Muscle of leg (tissue), 11 donors: Measurements from ENCODE around the gene NATD1. TPM values are rescaled to one million over a fixed set of nuclear protein-coding genes. Genes with fewer than 3 reads are reported as not detected.
A peak's percentile ranks its signal among the peaks of the same experiment; 100 is the strongest.

Source experiments
- DNase-seq: peaks from one replicate; pipeline ENCODE4 v3.0.0; 2013
- H3K27ac ChIP-seq: one replicate; pipeline ENCODE4 v1.5.1; 2013; ENCODE audit warnings: mild to moderate bottlenecking, low read length, control low read depth
- H3K27me3 ChIP-seq: one replicate; pipeline ENCODE4 v1.6.1; 2013; ENCODE audit warnings: low read length; ENCODE audit not compliant: control insufficient read depth, insufficient read depth
- H3K36me3 ChIP-seq: one replicate; pipeline ENCODE4 v1.6.1; 2013; ENCODE audit warnings: low read length; ENCODE audit not compliant: control insufficient read depth, insufficient read depth
- H3K4me1 ChIP-seq: one replicate; pipeline ENCODE4 v1.6.1; 2013; ENCODE audit warnings: low read length; ENCODE audit not compliant: control insufficient read depth, insufficient read depth
- H3K4me3 ChIP-seq: one replicate; pipeline ENCODE4 v1.5.1; 2013; ENCODE audit warnings: low read length, control low read depth
- H3K9me3 ChIP-seq: replicated peaks from 2 replicates; pipeline ENCODE4 v1.6.1; 2013; ENCODE audit warnings: low read depth, low read length; ENCODE audit not compliant: control insufficient read depth
- WGBS: methylation state at CpG from one replicate; pipeline ENCODE4 v1.1.5; 2013; ENCODE audit warnings: missing lambda C conversion rate; ENCODE audit not compliant: insufficient coverage; 5-methylcytosine and 5-hydroxymethylcytosine counted together
- polyA plus RNA-seq, 8 donors: library from polyadenylated mRNA; unstranded; fragments of 120-200 nt; gene quantifications; one replicate each; pipeline versions ENCODE4 v1.2.1 to v1.2.3, GENCODE V29; 2013; ENCODE audit warnings: inconsistent platforms in 1 of 8, low replicate concordance in 1 of 8; ENCODE audit not compliant: insufficient read length in 8 of 8, insufficient read depth in 1 of 8
- total RNA-seq: library from RNA; stranded (reverse); fragments of 120-200 nt; gene quantifications from one replicate; pipeline ENCODE4 v1.2.4, GENCODE V29; 2013

The NATD1 gene
- total and polyA plus RNA-seq, 9 donors, result 8.7 to 17.2 (median 15.9) TPM

GRCh38 chr17:21245639-21246084, 7.5 kb downstream of the NATD1 start:
- peaks cover 43% of the 10 kb centered on the region for H3K4me1 ChIP-seq
- H3K27ac ChIP-seq, result no peak overlapping the region
- peak; percentile 53 for DNase-seq
- peaks cover 14% of the 10 kb centered on the region for H3K36me3 ChIP-seq
- no peaks in the 10 kb centered on the region for H3K9me3 ChIP-seq
- no peak overlapping the region for H3K4me3 ChIP-seq
- 61% methylated on average over 7 of the region's 9 CpGs for WGBS
- H3K27me3 ChIP-seq, result no peaks in the 10 kb centered on the region

- H3K27me3 ChIP-seq, result no peaks in the 10 kb centered on the region
- peaks cover 37% of the 10 kb centered on the region for H3K4me1 ChIP-seq
- DNase-seq, result no peak
- peaks cover 14% of the 10 kb centered on the region for H3K36me3 ChIP-seq
- 92% methylated on average over 16 of the region's 23 CpGs for WGBS
- H3K27ac ChIP-seq, result no peak overlapping the region
- no peak overlapping the region for H3K4me3 ChIP-seq
- no peaks in the 10 kb centered on the region for H3K9me3 ChIP-seq
Measured at GRCh38 chr17:21243516-21244303, 9.5 kb downstream of the NATD1 start.

GRCh38 chr17:21242780-21243515, 10.3 kb downstream of the NATD1 start:
- WGBS, result 86% methylated on average over 24 of the region's 26 CpGs
- Histone ChIP-seq H3K36me3 (peaks cover 14% of the 10 kb centered on the region), H3K4me1 (peaks cover 37% of the 10 kb centered on the region), H3K4me3 (no peak overlapping the region), H3K9me3 (no peaks in the 10 kb centered on the region), H3K27ac (no peak overlapping the region), H3K27me3 (no peaks in the 10 kb centered on the region)
- no peak for DNase-seq

- 41% methylated on average over 8 of the region's 11 CpGs for WGBS
- Histone ChIP-seq H3K4me1 (peaks cover 37% of the 10 kb centered on the region), H3K36me3 (peaks cover 14% of the 10 kb centered on the region), H3K4me3 (no peak overlapping the region), H3K27ac (no peak overlapping the region), H3K9me3 (no peaks in the 10 kb centered on the region), H3K27me3 (no peaks in the 10 kb centered on the region)
- DNase-seq, result no peak
Measured at GRCh38 chr17:21242026-21242697, 11.0 kb downstream of the NATD1 start.

GRCh38 chr17:21241564-21241963, 11.6 kb downstream of the NATD1 start:
- H3K36me3 ChIP-seq, result peaks cover 14% of the 10 kb centered on the region
- 64% methylated on average over 11 of the region's 11 CpGs for WGBS
- H3K27me3 ChIP-seq, result no peaks in the 10 kb centered on the region
- peaks cover 37% of the 10 kb centered on the region for H3K4me1 ChIP-seq
- no peak overlapping the region for H3K27ac ChIP-seq
- no peak for DNase-seq
- no peaks in the 10 kb centered on the region for H3K9me3 ChIP-seq
- H3K4me3 ChIP-seq, result no peak overlapping the region

GRCh38 chr17:21240369-21241055, 12.7 kb downstream of the NATD1 start:
- Histone ChIP-seq H3K27me3 (no peaks in the 10 kb centered on the region), H3K36me3 (peaks cover 14% of the 10 kb centered on the region), H3K9me3 (no peaks in the 10 kb centered on the region), H3K4me3 (no peak overlapping the region), H3K4me1 (peaks cover 35% of the 10 kb centered on the region), H3K27ac (no peak overlapping the region)
- no peak for DNase-seq
- 61% methylated on average over 16 of the region's 25 CpGs for whole genome bisulfite sequencing

GRCh38 chr17:21239680-21240368, 13.4 kb downstream of the NATD1 start:
- 41% methylated on average over 4 of the region's 12 CpGs for WGBS
- Histone ChIP-seq H3K9me3 (no peaks in the 10 kb centered on the region), H3K4me3 (no peak overlapping the region), H3K27me3 (no peaks in the 10 kb centered on the region), H3K36me3 (peaks cover 14% of the 10 kb centered on the region), H3K27ac (no peak overlapping the region), H3K4me1 (peaks cover 35% of the 10 kb centered on the region)
- no peak for DNase-seq

GRCh38 chr17:21235921-21236320, 17.3 kb downstream of the NATD1 start:
- Histone ChIP-seq H3K27ac (no peak overlapping the region), H3K27me3 (no peaks in the 10 kb centered on the region), H3K36me3 (peaks cover 2% of the 10 kb centered on the region), H3K4me1 (peaks cover 11% of the 10 kb centered on the region), H3K4me3 (no peak overlapping the region), H3K9me3 (peaks cover 7% of the 10 kb centered on the region)
- 73% methylated on average over 1 of the region's 1 CpG for WGBS
- no peak for DNase-seq

GRCh38 chr17:21233581-21234347, 19.4 kb downstream of the NATD1 start:
- DNase-seq, result peak; percentile 79
- 15% methylated on average over 2 of the region's 7 CpGs for WGBS
- H3K27ac ChIP-seq, result no peak overlapping the region
- no peaks in the 10 kb centered on the region for H3K27me3 ChIP-seq
- H3K4me3 ChIP-seq, result no peak overlapping the region
- H3K9me3 ChIP-seq, result peaks cover 7% of the 10 kb centered on the region
- H3K36me3 ChIP-seq, result no peaks in the 10 kb centered on the region
- H3K4me1 ChIP-seq, result peaks cover 3% of the 10 kb centered on the region
